SIG-M5 treated with dmso at 0.1 percent for 504 hours (cell line): ENCODE data around the gene TNNI3.
"Not testable (repeated sequence)": the region's sequence is repeated elsewhere in the genome, so short reads cannot be mapped to it uniquely, and the experiment has no call there.

Experiments
- DNase-seq: peaks from one replicate; lab custom pipeline; 2025; ENCODE audit not compliant: unreplicated experiment; lab: John Stamatoyannopoulos, UW

Gene TNNI3

GRCh38 chr19:55114566-55115145 lies 42.9 kb downstream of the TNNI3 start:
- DNase-seq, result no peak

DNA sequence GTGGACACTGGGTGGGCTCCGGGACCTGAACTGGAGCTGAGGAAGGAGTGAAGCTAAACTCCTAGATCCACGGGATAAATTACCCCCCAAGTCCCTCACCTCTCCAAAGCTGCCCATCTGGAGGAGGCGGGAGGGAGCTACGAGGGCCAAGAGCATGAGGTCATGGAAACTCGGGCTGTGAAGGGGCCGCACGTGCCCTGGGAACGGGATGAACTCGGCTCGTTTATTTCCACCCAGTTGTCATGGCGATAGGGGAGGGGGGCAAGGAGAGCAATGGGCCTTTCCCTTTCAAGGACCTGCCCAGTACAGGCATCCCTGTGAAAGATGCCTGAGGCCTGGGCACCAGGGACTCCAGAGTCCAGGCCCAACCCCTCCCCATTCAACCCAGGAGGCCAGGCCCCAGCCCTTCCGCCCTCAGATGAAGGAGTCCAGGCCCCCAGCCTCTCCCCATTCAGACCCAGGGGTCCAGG lies 43.9 kb downstream of the TNNI3 start:
- no peak for DNase-seq

GRCh38 chr19:55112777-55113569 lies 44.6 kb downstream of the TNNI3 start:
- no peak for DNase-seq

DNA sequence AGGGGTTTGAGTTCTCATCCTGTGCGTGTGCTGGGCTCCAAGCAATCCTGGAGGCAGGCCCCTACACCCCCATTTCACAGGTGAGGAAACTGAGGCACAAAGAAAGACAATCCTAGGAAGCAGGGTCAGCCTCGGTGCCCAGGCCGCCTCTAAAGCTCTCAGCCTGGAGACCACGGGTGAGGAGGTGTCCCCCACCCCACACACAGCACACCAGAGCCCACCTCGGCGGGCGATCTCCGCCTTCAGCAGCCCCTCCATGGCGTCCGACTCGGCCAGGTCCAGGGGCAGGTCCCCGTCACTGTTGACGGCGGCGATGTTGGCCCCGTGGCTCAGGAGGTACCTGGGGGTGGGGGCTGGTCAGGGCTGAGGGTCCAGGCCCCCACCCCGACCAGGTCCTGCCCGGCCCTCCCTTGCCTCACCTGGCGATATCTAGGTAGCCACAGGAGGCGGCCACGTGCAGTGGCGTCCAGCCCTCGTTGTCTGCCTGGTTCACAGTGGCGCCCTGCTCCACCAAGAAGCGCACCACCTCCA lies 45.2 kb downstream of the TNNI3 start:
- no peak for DNase-seq

- no peak for DNase-seq
Observed at GRCh38 chr19:55111238-55111831, 46.2 kb downstream of the TNNI3 start.

- no peak for DNase-seq
Observed at GRCh38 chr19:55109527-55110291, 47.8 kb downstream of the TNNI3 start.

- DNase-seq, result not testable (repeated sequence)
Observed at GRCh38 chr19:55107252-55107651, 50.3 kb downstream of the TNNI3 start.

DNA sequence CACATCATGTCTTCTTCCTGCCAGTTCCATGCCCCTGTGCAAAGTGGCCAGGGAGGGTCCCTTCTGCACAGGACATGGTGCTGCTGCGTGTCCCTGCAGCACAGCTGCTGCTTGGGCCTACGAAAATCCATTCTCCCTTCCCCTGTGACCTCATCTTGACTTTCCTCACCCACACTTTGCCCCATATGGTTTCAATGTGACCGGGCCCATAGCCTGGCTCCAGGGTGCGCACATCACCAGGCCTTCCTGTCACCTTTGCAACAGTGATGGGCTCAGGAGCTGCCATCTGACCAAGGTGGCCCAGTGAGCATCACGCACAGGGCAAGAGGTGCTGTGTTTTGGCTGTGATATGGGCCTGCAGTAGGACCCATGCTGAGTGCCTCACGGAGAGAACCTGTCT lies 50.9 kb downstream of the TNNI3 start:
- DNase-seq, result no peak

DNA sequence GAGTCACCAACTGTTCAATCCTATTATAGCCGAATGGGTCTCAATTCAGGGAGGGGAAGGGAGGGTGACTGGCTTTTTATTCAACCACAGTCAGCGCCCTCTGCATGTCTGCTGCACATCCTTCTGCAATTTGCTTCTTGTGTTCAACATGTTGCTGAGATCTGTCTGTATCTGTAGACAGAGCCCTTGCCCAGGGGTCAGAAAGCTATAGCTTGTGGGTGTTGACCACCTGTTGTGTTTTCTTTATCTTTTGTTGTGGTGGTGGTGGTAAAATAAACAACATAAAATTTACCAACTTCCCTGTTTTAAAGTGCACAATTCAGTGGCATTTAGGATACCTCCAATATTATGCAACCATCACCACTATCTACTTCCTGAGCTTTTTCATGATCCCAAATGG lies 52.3 kb downstream of the TNNI3 start:
- no peak for DNase-seq

DNA sequence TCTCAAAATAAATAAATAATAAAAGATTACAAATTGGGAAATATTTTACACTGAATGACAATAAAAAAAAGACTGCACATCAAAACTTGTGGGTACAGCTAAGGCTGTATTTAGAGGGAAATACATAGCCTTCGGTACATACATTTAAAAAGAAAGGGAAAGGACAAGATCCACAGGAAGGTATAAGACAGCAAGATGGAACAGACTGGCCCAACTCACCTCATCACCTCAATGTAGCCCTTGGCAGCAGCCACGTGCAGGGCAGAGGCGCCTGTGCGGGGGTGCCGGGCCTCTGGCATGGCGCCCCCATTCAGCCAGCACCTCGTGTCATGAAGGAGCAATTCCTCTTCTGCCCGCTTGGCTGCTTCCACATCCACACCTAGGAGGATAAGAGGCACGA lies 54.3 kb downstream of the TNNI3 start:
- DNase-seq, result no peak
